Measurements from ENCODE around the gene GNS. TPM values are rescaled to one million over a fixed set of nuclear protein-coding genes. Genes with fewer than 3 reads are reported as not detected.

The GNS gene
- total RNA-seq, 1 donor from 2014 or later: 39.8 TPM

Other genes starting within 250 kb of the GNS start
- 5.4 TPM for gene RASSF3, start 148.9 kb downstream of the GNS start, total RNA-seq
- gene TBC1D30, start 65.2 kb upstream of the GNS start, total RNA-seq: 60.7 TPM